COLO668 (cell line): ENCODE measurements around the gene MYO1B.

ENCODE experiments used
- DNase-seq: peaks from one replicate; lab custom pipeline; 2025; ENCODE audit not compliant: unreplicated experiment; lab: John Stamatoyannopoulos, UW

Gene MYO1B

GRCh38 chr2:191394043-191394442, 148.8 kb downstream of the MYO1B start:
- DNase-seq, result no peak

- DNase-seq, result no peak
These were observed 151.6 kb downstream of the MYO1B start for GRCh38 chr2:191396794-191397193.

- DNase-seq, result no peak
These were observed 154.4 kb downstream of the MYO1B start for GRCh38 chr2:191399601-191400000.

- DNase-seq, result no peak
These were observed 156.1 kb downstream of the MYO1B start for GRCh38 chr2:191401287-191401686.

GRCh38 chr2:191402966-191403565, 157.9 kb downstream of the MYO1B start:
- DNase-seq, result no peak

GRCh38 chr2:191404568-191404991, 159.4 kb downstream of the MYO1B start:
- DNase-seq, result no peak

- DNase-seq, result no peak
These were observed 160.3 kb downstream of the MYO1B start for GRCh38 chr2:191405546-191405945.

GRCh38 chr2:191410646-191411436, 165.6 kb downstream of the MYO1B start:
- no peak for DNase-seq

GRCh38 chr2:191411472-191411871, 166.3 kb downstream of the MYO1B start:
- no peak for DNase-seq

GRCh38 chr2:191412353-191412752, 167.1 kb downstream of the MYO1B start:
- no peak for DNase-seq

- DNase-seq, result no peak
These were observed 169.9 kb downstream of the MYO1B start for GRCh38 chr2:191415101-191415500.

GRCh38 chr2:191415858-191416257, 170.7 kb downstream of the MYO1B start:
- DNase-seq, result no peak

- peak; percentile 46 for DNase-seq
These were observed 172.5 kb downstream of the MYO1B start for GRCh38 chr2:191417746-191418145.

GRCh38 chr2:191421950-191422349, 176.7 kb downstream of the MYO1B start:
- DNase-seq, result no peak

- no peak for DNase-seq
These were observed 181.8 kb downstream of the MYO1B start for GRCh38 chr2:191427031-191427430.

- DNase-seq, result no peak
These were observed 182.9 kb downstream of the MYO1B start for GRCh38 chr2:191428141-191428540.

GRCh38 chr2:191430476-191430875, 185.3 kb downstream of the MYO1B start:
- DNase-seq, result no peak

- no peak for DNase-seq
These were observed 186.9 kb downstream of the MYO1B start for GRCh38 chr2:191432121-191432520.

GRCh38 chr2:191434072-191434471, 188.9 kb downstream of the MYO1B start:
- DNase-seq, result no peak

GRCh38 chr2:191435141-191435540, 189.9 kb downstream of the MYO1B start:
- DNase-seq, result no peak

- no peak for DNase-seq
These were observed 191.3 kb downstream of the MYO1B start for GRCh38 chr2:191436368-191437055.

- no peak for DNase-seq
These were observed 194.3 kb downstream of the MYO1B start for GRCh38 chr2:191439481-191439880.
